ENCODE data around the gene SASH1.

DNA sequence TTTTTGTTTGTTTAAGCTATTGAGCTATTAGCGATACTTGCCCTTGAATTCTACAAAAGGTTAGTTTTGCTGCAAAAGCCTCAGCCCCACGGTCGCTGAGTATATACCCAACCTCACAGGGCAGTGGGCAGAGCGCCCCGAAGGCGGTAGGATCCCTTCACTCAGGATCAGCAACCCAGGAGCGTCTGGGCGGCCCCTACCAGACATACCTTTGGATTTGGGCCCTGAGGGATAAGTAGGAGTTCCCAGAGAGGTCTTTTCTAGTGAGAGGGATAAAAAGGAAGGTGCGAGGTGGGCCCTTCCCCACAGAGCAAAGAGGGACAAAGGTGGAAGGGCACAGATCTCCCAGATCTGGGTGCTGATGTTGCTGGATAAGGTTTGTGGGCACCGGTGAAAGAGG, 6.1 kb downstream of the SASH1 start:
- TF ChIP-seq EZH2 (IDR thresholded peaks at IDR 0.05; ENCODE audit: insufficient read depth, low read length) = no peak
- TF ChIP-seq, protein P1, sequence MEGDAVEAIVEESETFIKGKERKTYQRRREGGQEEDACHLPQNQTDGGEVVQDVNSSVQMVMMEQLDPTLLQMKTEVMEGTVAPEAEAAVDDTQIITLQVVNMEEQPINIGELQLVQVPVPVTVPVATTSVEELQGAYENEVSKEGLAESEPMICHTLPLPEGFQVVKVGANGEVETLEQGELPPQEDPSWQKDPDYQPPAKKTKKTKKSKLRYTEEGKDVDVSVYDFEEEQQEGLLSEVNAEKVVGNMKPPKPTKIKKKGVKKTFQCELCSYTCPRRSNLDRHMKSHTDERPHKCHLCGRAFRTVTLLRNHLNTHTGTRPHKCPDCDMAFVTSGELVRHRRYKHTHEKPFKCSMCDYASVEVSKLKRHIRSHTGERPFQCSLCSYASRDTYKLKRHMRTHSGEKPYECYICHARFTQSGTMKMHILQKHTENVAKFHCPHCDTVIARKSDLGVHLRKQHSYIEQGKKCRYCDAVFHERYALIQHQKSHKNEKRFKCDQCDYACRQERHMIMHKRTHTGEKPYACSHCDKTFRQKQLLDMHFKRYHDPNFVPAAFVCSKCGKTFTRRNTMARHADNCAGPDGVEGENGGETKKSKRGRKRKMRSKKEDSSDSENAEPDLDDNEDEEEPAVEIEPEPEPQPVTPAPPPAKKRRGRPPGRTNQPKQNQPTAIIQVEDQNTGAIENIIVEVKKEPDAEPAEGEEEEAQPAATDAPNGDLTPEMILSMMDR (IDR thresholded peaks at IDR 0.05; ENCODE audit: insufficient read depth, low read depth, low read length) = no peak

Data from astrocyte (in vitro differentiated cells and primary cell).